ENCODE measurements around the gene EFCAB12.
"Not testable (repeated sequence)": the region's sequence is repeated elsewhere in the genome, so short reads cannot be mapped to it uniquely, and the experiment has no call there.

DNA sequence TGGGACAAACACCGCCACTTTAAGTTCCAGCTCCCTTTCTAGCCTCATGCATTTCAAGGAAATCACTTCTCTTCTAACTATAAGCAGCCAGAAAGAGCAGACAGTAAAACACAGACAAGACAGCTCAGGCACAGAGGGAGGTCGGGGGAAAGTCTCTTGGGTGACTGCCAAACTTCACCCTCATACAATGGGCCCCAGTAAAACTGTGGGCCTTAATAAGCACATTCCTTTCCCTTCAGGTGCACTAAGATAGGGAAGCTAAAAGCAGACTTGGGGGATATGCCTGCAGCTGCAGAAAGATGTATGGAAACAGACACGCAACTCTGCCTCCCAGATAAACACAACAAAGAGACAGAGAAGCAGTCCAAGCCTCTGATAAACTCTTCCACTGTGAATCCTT lies 15.2 kb downstream of the EFCAB12 start:
- TF ChIP-seq EZH2 (IDR thresholded peaks at IDR 0.05; ENCODE audit: insufficient read depth, poor library complexity, severe bottlenecking); EZH2phosphoT487 (IDR thresholded peaks at IDR 0.05; ENCODE audit: insufficient read depth, low read depth): not testable (repeated sequence)
